ENCODE data around the gene KIF25.

DNA sequence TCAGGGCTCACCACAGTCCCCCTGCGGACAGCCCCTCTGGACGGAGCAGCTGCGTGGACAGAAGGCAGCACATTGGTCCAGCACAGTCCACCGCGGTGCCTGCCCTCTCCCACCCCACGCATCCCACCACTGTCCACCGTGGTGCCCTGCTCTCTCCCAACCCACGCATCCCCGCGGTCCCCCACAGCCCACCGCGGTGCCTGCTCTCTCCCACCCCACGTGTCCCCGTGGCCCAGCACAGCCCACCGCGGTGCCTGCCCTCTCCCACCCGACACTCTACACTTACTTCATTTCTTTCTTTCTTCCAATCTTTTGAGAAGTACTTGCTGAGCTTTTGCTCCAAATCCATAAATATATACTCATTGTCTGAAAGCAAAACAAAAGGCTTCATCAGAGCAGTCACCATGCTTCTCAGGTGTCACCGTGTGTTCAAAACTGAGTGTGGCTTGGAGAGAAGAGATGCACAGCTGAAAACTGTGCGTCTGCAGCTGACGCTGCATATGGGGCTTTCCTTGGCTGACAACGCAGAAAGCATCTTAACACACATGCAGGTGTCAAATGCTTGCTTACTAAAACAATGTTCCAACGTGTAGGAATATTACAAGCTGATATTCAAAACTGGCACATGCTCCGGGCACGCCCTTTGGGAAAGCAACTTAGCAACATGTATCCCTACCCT lies 69.7 kb downstream of the KIF25 start:
- TF ChIP-seq CTCF (IDR thresholded peaks at IDR 0.05) (no peak), TEAD4 (CRISPR knock-in tag; IDR thresholded peaks at IDR 0.05) (no peak), ETV6 (CRISPR knock-in tag; IDR thresholded peaks at IDR 0.05) (no peak)
- TF ChIP-seq, protein P1, sequence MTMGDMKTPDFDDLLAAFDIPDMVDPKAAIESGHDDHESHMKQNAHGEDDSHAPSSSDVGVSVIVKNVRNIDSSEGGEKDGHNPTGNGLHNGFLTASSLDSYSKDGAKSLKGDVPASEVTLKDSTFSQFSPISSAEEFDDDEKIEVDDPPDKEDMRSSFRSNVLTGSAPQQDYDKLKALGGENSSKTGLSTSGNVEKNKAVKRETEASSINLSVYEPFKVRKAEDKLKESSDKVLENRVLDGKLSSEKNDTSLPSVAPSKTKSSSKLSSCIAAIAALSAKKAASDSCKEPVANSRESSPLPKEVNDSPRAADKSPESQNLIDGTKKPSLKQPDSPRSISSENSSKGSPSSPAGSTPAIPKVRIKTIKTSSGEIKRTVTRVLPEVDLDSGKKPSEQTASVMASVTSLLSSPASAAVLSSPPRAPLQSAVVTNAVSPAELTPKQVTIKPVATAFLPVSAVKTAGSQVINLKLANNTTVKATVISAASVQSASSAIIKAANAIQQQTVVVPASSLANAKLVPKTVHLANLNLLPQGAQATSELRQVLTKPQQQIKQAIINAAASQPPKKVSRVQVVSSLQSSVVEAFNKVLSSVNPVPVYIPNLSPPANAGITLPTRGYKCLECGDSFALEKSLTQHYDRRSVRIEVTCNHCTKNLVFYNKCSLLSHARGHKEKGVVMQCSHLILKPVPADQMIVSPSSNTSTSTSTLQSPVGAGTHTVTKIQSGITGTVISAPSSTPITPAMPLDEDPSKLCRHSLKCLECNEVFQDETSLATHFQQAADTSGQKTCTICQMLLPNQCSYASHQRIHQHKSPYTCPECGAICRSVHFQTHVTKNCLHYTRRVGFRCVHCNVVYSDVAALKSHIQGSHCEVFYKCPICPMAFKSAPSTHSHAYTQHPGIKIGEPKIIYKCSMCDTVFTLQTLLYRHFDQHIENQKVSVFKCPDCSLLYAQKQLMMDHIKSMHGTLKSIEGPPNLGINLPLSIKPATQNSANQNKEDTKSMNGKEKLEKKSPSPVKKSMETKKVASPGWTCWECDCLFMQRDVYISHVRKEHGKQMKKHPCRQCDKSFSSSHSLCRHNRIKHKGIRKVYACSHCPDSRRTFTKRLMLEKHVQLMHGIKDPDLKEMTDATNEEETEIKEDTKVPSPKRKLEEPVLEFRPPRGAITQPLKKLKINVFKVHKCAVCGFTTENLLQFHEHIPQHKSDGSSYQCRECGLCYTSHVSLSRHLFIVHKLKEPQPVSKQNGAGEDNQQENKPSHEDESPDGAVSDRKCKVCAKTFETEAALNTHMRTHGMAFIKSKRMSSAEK (CRISPR knock-in tag; IDR thresholded peaks at IDR 0.05; ENCODE audit: borderline replicate concordance): no peak
- TF ChIP-seq, protein P2, sequence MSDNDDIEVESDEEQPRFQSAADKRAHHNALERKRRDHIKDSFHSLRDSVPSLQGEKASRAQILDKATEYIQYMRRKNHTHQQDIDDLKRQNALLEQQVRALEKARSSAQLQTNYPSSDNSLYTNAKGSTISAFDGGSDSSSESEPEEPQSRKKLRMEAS (CRISPR knock-in tag; IDR thresholded peaks at IDR 0.05): no peak

Data from WTC11 (cell line).